ENCODE data around the gene CPSF4L. TPM values are rescaled to one million over a fixed set of nuclear protein-coding genes. Genes with fewer than 3 reads are reported as not detected.

The CPSF4L gene
- total and polyA plus RNA-seq, 2 of the 13 experiments (the other 11 are each of a cell fraction or from before 2014, with no cell fraction given) = 0.73 to 1.6 TPM

GRCh38 chr17:73232587-73233373 lies 28.9 kb downstream of the CPSF4L start:
- H2AFZ ChIP-seq (ENCODE audit: low read length) = no peak overlapping the region
- CTCF ChIA-PET (ENCODE audit: low intra/inter-chr PET ratio, low total read pairs) = interaction anchor here (1.5 kb wide), 1 partner anchor 505 kb away, joined by 3 read pairs; no protein-coding TSS in a partner anchor
- ATAC-seq = peak; percentile 64
- H3K4me1 ChIP-seq (ENCODE audit: insufficient read depth, low read length) = peaks cover 61% of the 10 kb centered on the region
- no peak for FAIRE-seq
- H3K27ac ChIP-seq (ENCODE audit: extremely low read length, insufficient read depth, low read length) = peak overlapping the region; percentile 77
- WGBS (ENCODE audit: low lambda C conversion rate) = under 1% methylated on average over 43 of the region's 48 CpGs
- no peak for DNase-seq (ENCODE audit: low spot score)
- in situ Hi-C loops (cut with HindIII; ENCODE audit: extremely low pct_ligation_motif_present, low pct_unique_long_range_greater_than_20kb) (loop anchor here (5.0 kb wide), 1 partner anchor 40 kb away; the partner anchor contains the start of gene COG1), intact Hi-C loops (cut with micrococcal nuclease; ENCODE audit: unreplicated experiment) (loop anchor here (1.0 kb wide), 2 partner anchors 41 to 507 kb away; no protein-coding TSS in a partner anchor)
- TSS peak; percentile 50 for BruUV-seq (replicated peaks)
- peak overlapping the region; percentile 87 for H3K4me2 ChIP-seq (ENCODE audit: low read depth, low read length)
- H4K20me1 ChIP-seq (ENCODE audit: insufficient read depth, low read length) = no peaks in the 10 kb centered on the region
- H3K9me3 ChIP-seq (ENCODE audit: low read length) = no peaks in the 10 kb centered on the region
- H3K79me2 ChIP-seq (ENCODE audit: insufficient read depth, low read length) = peaks cover 67% of the 10 kb centered on the region
- POLR2A ChIA-PET = interaction anchor here (0.7 to 3.2 kb wide), 17 partner anchors 10 to 78 kb away, joined by 3 to 47 read pairs (median 6); partner anchors contain the start of genes COG1 and CPSF4L
- peaks cover 8 to 17% of the 10 kb centered on the region in 2 experiments for H3K36me3 ChIP-seq (replicated peaks in 1 of 2; ENCODE audit: control insufficient read depth in 1 of 2, insufficient read depth in 2 of 2, low read length in 2 of 2)
- peaks cover 0 to 4% of the 10 kb centered on the region in 2 experiments; a peak in 1 of 5 replicates for H3K27me3 ChIP-seq (ENCODE audit: control insufficient read depth in 1 of 2, insufficient read depth in 2 of 2, low read length in 2 of 2)
- H3K9ac ChIP-seq (ENCODE audit: insufficient read depth, low read depth, low read length) = peak overlapping the region; percentile 78
- H3K4me3 ChIP-seq (replicated peaks in 1 of 3; ENCODE audit: insufficient read depth in 1 of 3, low read depth in 2 of 3, low read length in 3 of 3) = peak overlapping the region; percentile 97 to 98 (median 97)
- TF ChIP-seq BCLAF1 (IDR thresholded peaks at IDR 0.05) = no peak
- TF ChIP-seq ASH2L (IDR thresholded peaks at IDR 0.05; ENCODE audit: insufficient read length, low read depth, low read length) = peak; percentile 75
- no peak for TF ChIP-seq ZFP36L1 (CRISPR knock-in tag; IDR thresholded peaks at IDR 0.05)
- TF ChIP-seq, protein P1, sequence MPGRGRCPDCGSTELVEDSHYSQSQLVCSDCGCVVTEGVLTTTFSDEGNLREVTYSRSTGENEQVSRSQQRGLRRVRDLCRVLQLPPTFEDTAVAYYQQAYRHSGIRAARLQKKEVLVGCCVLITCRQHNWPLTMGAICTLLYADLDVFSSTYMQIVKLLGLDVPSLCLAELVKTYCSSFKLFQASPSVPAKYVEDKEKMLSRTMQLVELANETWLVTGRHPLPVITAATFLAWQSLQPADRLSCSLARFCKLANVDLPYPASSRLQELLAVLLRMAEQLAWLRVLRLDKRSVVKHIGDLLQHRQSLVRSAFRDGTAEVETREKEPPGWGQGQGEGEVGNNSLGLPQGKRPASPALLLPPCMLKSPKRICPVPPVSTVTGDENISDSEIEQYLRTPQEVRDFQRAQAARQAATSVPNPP (CRISPR knock-in tag; IDR thresholded peaks at IDR 0.05) = no peak
- no peak for TF ChIP-seq NCOA5 (CRISPR knock-in tag; IDR thresholded peaks at IDR 0.05)
- TF ChIP-seq, protein P2, sequence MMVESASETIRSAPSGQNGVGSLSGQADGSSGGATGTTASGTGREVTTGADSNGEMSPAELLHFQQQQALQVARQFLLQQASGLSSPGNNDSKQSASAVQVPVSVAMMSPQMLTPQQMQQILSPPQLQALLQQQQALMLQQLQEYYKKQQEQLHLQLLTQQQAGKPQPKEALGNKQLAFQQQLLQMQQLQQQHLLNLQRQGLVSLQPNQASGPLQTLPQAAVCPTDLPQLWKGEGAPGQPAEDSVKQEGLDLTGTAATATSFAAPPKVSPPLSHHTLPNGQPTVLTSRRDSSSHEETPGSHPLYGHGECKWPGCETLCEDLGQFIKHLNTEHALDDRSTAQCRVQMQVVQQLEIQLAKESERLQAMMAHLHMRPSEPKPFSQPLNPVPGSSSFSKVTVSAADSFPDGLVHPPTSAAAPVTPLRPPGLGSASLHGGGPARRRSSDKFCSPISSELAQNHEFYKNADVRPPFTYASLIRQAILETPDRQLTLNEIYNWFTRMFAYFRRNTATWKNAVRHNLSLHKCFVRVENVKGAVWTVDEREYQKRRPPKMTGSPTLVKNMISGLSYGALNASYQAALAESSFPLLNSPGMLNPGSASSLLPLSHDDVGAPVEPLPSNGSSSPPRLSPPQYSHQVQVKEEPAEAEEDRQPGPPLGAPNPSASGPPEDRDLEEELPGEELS (CRISPR knock-in tag; IDR thresholded peaks at IDR 0.05) = no peak
- no peak for TF ChIP-seq TBL1XR1 (IDR thresholded peaks at IDR 0.05; ENCODE audit: borderline replicate concordance, low read length, partially characterized antibody)
- no peak for TF ChIP-seq PHB2 (IDR thresholded peaks at IDR 0.05; ENCODE audit: partially characterized antibody)
- TF ChIP-seq TCF12 (IDR thresholded peaks at IDR 0.05) = no peak
- no peak for TF ChIP-seq TCF12 (CRISPR knock-in tag; IDR thresholded peaks at IDR 0.05)
- TF ChIP-seq ATF5 (CRISPR knock-in tag; IDR thresholded peaks at IDR 0.05; ENCODE audit: low read depth) = no peak
- no peak for TF ChIP-seq RARG (CRISPR knock-in tag; IDR thresholded peaks at IDR 0.05; ENCODE audit: low read depth)
- no peak for TF ChIP-seq HMGA1 (CRISPR knock-in tag; conservative IDR thresholded peaks at IDR 0.05)
- no peak for TF ChIP-seq ZFP41 (CRISPR knock-in tag; IDR thresholded peaks at IDR 0.05; ENCODE audit: borderline replicate concordance)
- no peak for TF ChIP-seq JUNB (CRISPR knock-in tag; IDR thresholded peaks at IDR 0.05; ENCODE audit: borderline replicate concordance)
- TF ChIP-seq ZFY (CRISPR knock-in tag; IDR thresholded peaks at IDR 0.05) = no peak; the same call in 1 of the 2 replicates
- no peak for TF ChIP-seq SIX4 (CRISPR knock-in tag; IDR thresholded peaks at IDR 0.05)

Measured in HepG2 (cell line).